ENCODE results near the gene OR4C3.
"Not testable (repeated sequence)": the region's sequence is repeated elsewhere in the genome, so short reads cannot be mapped to it uniquely, and the experiment has no call there.

The OR4C3 gene

DNA sequence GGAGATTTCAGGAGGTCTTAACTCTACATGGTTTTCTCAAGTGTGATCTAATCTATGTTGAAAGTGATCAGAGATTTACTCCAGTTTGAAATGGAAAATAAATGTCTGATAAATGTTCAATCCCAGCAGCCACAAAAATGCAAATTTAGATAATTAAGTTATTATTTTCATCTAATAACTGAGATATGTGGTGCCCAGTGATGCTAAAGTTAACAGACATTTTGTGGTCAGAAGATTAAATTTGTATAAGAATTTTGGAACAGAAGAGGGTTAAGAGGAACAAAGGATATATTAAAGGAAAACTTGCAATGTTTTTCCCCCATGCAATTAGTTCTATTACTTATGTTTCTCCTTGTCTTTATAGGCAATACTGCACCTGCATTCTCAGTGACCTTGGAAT is at the start of gene OR4C3:
OR4C3 (plus strand) TSS at position 301 of the 400 bp plus-strand sequence. CDS start 102 bp downstream, outside the sequence.
- DNase-seq, result not testable (repeated sequence)

DNA sequence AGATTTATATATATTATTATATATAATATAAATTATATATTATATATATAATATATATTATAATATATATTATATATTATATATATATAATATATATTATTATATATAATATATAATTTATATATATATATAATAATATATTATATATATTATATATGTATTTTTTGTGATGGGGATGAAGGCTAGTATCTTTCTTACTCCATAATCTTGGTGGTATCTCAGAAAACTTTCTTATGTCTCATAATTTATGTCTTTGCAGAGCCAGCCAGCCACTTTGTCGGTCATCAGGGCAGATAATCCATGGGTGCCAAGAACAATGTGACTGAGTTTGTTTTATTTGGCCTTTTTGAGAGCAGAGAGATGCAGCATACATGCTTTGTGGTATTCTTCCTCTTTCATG is 18.8 kb upstream of the OR4C3 start, which contains the start of gene OR4S1:
OR4S1 (plus strand) TSS at position 301 of the 400 bp plus-strand sequence; CDS start at position 301, 0 bp downstream.
- no peak for DNase-seq

DNA sequence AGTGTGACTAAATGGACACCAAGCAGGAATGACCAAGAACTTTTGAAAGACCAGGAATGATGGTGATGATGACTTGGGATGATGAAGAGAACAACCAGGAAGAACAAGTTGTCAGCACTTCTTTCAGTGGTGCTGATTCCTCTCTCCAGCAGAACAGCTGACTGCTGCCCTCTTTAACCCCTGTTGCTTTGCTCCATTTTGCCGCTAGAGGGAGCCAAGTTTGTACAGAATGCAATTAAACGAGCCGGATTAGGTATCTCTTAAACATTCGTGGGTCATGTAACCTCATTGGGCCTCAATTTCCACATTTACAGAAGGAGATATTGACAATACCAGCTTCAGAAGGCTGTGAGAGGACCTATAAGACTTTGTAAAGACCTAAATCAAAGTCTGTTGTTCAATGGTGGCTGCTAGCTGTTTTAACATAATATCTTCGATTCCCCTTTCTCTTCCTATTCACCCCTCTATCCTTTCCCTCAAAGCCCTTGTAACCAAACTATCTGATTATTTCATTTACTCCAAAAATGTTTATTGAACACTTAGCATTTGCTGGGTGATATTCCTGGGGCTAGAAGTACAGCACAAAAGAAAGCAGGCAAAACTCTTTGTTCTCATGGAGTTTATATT is 16.8 kb upstream of the OR4C3 start:
- peak; percentile 77 for DNase-seq

DNA sequence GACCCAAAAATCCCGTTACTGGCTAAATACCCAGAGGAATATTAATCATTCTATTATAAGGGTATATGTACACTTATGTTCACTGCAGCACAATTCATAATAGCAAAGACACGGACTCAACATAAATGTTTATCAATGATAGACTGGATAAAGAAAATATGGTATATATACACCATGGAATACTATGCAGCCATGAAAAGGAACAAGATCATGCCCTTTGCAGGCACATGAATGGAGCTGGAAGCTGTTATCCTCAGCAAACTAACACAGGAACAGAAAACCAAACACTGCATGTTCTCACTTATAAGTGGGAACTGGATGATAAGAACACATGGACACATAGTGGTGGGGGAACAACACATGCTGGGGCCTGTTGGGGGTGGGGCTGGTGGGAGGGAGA is 11.1 kb upstream of the OR4C3 start:
- not testable (repeated sequence) for DNase-seq

DNA sequence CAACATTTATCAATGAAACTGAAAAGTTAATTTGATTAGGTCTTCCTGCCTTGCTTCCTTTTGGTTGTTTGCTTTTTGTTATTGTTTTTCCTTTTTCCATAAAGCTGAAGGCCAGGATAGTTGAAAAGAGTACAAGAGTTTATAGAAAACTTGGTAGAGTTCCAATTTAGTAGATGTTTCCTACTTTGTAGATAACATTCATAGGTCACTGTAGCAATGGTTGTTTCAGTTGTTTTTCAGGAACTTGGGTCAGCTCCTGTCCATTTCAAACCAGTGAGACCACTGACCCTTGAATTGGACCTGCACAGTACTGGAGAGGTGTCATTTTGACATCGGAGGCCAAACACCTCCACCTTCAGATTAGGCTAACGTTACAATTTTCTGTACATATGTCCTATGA is 4.9 kb upstream of the OR4C3 start:
- not testable (repeated sequence) for DNase-seq

DNA sequence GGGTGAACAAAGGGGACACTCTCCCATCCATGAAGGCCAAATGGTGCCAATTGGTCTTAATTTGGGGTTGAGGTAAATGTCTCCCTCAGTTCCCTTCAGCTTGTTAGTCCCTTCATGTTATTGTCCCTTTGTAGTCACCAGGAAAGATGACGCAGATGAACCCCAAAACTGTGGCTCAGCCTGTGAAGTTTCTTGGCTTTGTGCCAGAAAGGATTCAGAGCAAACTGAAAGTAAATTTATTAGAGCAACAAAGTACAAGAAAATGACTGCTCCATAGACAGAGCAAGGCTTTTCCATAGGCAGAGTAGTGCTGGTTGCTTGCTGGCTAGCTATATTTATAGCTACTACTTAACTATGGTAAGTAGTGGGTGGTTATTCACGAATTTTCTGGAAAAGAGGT is 16.7 kb downstream of the OR4C3 start:
- DNase-seq, result no peak

DNA sequence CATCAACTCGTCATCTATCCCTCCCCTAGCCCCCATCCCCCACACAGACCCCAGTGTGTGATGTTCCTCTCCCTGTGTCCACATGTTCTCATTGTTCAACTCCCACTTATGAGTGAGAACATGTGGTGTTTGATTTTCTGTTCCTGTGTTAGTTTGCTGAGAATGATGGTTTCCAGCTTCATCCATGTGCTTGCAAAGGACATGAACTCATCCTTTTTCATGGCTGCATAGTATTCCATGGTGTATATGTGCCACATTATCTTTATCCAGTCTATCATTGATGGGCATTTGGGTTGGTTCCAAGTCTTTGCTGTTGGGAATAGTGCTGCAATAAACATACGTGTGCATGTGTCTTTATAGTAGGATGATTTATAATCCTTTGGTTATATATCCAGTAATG is 17.8 kb downstream of the OR4C3 start:
- DNase-seq, result not testable (repeated sequence)

DNA sequence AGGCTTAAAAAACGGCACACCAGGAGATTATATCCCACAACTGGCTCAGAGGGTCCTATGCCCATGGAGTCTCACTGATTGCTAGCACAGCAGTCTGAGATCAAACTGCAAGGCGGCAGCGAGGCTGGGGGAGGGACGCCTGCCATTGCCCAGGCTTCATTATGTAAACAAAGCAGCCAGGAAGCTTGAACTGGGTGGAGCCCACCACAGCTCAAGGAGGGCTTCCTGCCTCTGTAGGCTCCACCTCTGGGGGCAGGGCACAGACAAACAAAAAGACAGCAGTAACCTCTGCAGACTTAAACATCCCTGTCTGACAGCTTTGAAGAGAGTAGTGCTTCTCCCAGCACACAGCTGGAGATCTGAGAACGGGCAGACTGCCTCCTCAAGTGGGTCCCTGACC is 21.6 kb downstream of the OR4C3 start:
- not testable (repeated sequence) for DNase-seq

DNA sequence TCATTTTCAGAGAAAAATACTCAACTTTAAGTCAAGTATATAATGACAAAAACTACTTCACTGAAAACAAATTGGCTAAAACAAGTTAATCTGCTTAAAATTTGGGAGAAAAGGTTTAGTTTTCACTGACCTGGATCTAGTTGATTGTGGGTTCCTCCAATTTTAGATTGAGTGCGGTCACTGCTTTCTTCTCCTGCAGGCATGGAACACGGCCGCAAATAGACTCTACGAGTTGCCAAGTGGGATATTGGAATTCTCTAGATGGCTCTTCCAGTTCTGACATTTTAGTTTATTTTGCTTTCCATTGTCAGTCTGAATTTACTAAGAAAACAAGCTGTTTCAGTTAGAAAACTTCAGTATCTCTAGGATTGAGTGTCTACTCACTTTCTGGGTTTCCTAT is 29.3 kb downstream of the OR4C3 start:
- no peak for DNase-seq

DNA sequence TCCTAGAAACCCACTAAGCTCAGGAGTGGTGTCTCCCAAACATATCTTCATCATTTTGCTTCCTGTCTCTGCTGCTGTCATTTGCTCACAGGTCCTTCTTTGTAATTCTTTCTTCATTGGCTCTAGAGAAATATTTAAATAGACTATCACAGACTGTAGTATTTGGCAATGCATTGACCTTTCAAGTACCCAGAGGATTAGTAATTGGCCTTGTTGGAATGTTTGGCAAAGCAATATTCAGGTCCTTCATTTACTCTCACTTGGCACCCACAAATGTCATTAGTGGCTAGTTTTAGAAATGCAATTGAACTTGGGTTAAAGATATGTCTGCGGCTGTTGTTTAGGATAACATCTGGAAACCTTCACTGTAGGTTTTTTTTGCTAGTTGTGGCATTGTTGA is 30.0 kb downstream of the OR4C3 start:
- DNase-seq, result no peak

DNA sequence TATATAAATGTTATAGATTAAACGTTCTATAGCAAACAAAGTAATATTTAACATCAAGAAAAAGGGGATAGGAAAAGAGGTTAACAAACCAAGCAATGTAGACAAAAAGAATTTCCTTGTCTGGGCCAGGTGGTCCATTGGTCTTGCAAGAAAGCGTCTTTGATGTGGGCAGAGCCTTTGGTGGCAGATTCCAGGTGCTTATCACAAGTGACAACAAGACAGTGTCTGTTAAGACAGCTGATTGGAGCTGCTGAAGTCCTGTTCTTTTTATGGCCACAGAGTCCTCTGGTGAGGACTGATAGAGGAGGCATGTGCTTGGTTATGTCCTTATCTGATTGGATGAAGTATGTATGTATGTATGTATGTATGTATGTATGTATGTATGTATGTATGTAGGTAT is 36.6 kb downstream of the OR4C3 start:
- not testable (repeated sequence) for DNase-seq

DNA sequence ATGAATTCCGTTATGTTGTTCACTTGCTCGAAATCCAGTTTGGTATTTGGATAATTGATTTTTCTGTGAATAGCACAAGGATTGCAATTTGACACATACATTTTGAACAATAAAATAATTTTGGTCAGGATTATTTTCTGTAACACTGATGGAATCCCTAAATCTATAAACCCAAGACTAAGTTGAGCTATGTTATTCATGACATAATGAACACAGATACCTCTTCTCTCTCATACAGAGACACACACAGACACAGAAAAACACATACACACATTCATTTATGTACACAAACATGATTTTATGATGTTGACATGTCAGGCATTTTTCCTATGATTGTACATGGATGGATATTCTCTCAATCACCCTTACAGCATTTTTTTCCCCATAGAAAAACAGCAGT is 41.6 kb downstream of the OR4C3 start, which contains the start of gene OR4C5:
OR4C5 (minus strand) TSS at position 101 of the 400 bp plus-strand sequence; CDS start at position 101, 0 bp downstream.
- DNase-seq, result no peak
